GM23338 (cell line): ENCODE measurements around the gene IL36RN. TPM values are rescaled to one million over a fixed set of nuclear protein-coding genes. Genes with fewer than 3 reads are reported as not detected.

Experiments
- ATAC-seq: fragments of 200-7000 bp; cut with Tn5 transposase; 3 replicates; pipeline ENCODE4 v1.9.1; 2020
- DNase-seq: peaks from one replicate; pipeline ENCODE4 v3.0.0-alpha.2; 2015; ENCODE audit warnings: low spot score
- H2AFZ ChIP-seq: fragments of 200-600 bp; sonication (generic); 2 replicates; pipeline ENCODE4 v1.8.0; 2016; ENCODE audit warnings: antibody characterized with exemption, mild to moderate bottlenecking, moderate library complexity
- H3F3A ChIP-seq: fragments of 200-600 bp; sonication (generic); replicated peaks from 2 replicates; pipeline ENCODE4 v1.8.0; 2017; ENCODE audit warnings: antibody characterized with exemption, mixed run types, low read depth
- H3K27ac ChIP-seq: fragments of 200-600 bp; sonication (generic); 2 replicates; pipeline ENCODE4 v1.6.1; 2016; ENCODE audit warnings: low read depth
- H3K27me3 ChIP-seq: fragments of 200-600 bp; sonication (generic); 2 replicates; pipeline ENCODE4 v1.8.0; 2016; ENCODE audit warnings: mild to moderate bottlenecking, mixed run types, moderate library complexity; ENCODE audit not compliant: insufficient read depth
- H3K36me3 ChIP-seq: fragments of 200-600 bp; sonication (generic); 2 replicates; pipeline ENCODE4 v1.8.0; 2016; ENCODE audit warnings: mild to moderate bottlenecking; ENCODE audit not compliant: insufficient read depth
- H3K4me1 ChIP-seq: fragments of 200-600 bp; sonication (generic); 2 replicates; pipeline ENCODE4 v1.8.0; 2016; ENCODE audit warnings: mild to moderate bottlenecking, moderate library complexity; ENCODE audit not compliant: insufficient read depth
- H3K4me2 ChIP-seq: fragments of 200-600 bp; sonication (generic); 2 replicates; pipeline ENCODE4 v1.7.1; 2017; ENCODE audit warnings: mixed run types
- H3K4me3 ChIP-seq: fragments of 200-600 bp; sonication (generic); 2 replicates; pipeline ENCODE4 v1.6.1; 2016; ENCODE audit warnings: mixed run types
- H3K79me2 ChIP-seq: fragments of 200-600 bp; sonication (generic); replicated peaks from 2 replicates; pipeline ENCODE4 v1.8.0; 2017; ENCODE audit warnings: mild to moderate bottlenecking; ENCODE audit not compliant: insufficient read depth
- H3K9me2 ChIP-seq: fragments of 200-600 bp; sonication (generic); 2 replicates; pipeline ENCODE4 v1.8.0; 2017; ENCODE audit not compliant: insufficient read depth
- H4K20me1 ChIP-seq: fragments of 200-600 bp; sonication (generic); replicated peaks from 2 replicates; pipeline ENCODE4 v1.8.0; 2017; ENCODE audit warnings: mild to moderate bottlenecking; ENCODE audit not compliant: insufficient read depth
- H3K27ac Mint-ChIP-seq: 2 replicates; pipeline ENCODE4 v1.8.0; 2020; ENCODE audit warnings: inconsistent platforms, mild to moderate bottlenecking, moderate library complexity, mixed read lengths
- H3K27me3 Mint-ChIP-seq: 3 replicates; pipeline ENCODE4 v1.8.0; 2022; ENCODE audit warnings: low read depth, mild to moderate bottlenecking, moderate library complexity, mixed read lengths, inconsistent platforms; ENCODE audit not compliant: insufficient read depth, poor library complexity
- H3K36me3 Mint-ChIP-seq: 3 replicates; pipeline ENCODE4 v1.8.0; 2021; ENCODE audit warnings: low read depth, mild to moderate bottlenecking, inconsistent platforms, moderate library complexity, mixed read lengths
- H3K4me1 Mint-ChIP-seq: 3 replicates; pipeline ENCODE4 v1.8.0; 2020; ENCODE audit warnings: mild to moderate bottlenecking, inconsistent platforms, mixed read lengths
- H3K4me3 Mint-ChIP-seq: 3 replicates; pipeline ENCODE4 v1.8.0; 2021; ENCODE audit warnings: moderate library complexity, mild to moderate bottlenecking, inconsistent platforms, mixed read lengths
- H3K9me3 Mint-ChIP-seq: 3 replicates; pipeline ENCODE4 v1.8.0; 2020; ENCODE audit warnings: moderate library complexity, mild to moderate bottlenecking, inconsistent platforms, mixed read lengths
- CREB1 ChIP-seq: fragments of 250-450 bp; sonication (Bioruptor Pico); IDR thresholded peaks from 2 replicates; pipeline ENCODE4 v1.5.0; 2020; ENCODE audit warnings: low read depth, mild to moderate bottlenecking, moderate library complexity
- ETS1 ChIP-seq: IDR thresholded peaks from 2 replicates; pipeline ENCODE4 v1.6.1; 2016; ENCODE audit warnings: antibody characterized with exemption
- EZH2 ChIP-seq: fragments of 200-600 bp; sonication (generic); IDR thresholded peaks from one replicate; pipeline ENCODE4 v1.8.0; 2017; ENCODE audit warnings: antibody characterized with exemption, mild to moderate bottlenecking, low read depth; ENCODE audit not compliant: unreplicated experiment
- EZH2phosphoT487 ChIP-seq: fragments of 200-600 bp; sonication (generic); IDR thresholded peaks from one replicate; pipeline ENCODE4 v1.8.1; 2018; ENCODE audit warnings: antibody characterized with exemption; ENCODE audit not compliant: unreplicated experiment
- JUNB ChIP-seq: IDR thresholded peaks from one replicate; pipeline ENCODE4 v1.6.1; 2016; ENCODE audit warnings: antibody characterized with exemption; ENCODE audit not compliant: unreplicated experiment
- NANOG ChIP-seq: IDR thresholded peaks from 2 replicates; pipeline ENCODE4 v1.6.1; 2016; ENCODE audit warnings: antibody characterized with exemption, borderline replicate concordance
- POLR2AphosphoS5 ChIP-seq: IDR thresholded peaks from 2 replicates; pipeline ENCODE4 v1.6.1; 2016; ENCODE audit warnings: antibody characterized with exemption, low read depth
- STAT1 ChIP-seq: IDR thresholded peaks from one replicate; pipeline ENCODE4 v1.6.1; 2016; ENCODE audit warnings: antibody characterized with exemption; ENCODE audit not compliant: unreplicated experiment
- ZNF114 ChIP-seq: fragments of 250-450 bp; sonication (Bioruptor Pico); IDR thresholded peaks from 2 replicates; pipeline ENCODE4 v1.5.0; 2020; ENCODE audit warnings: mild to moderate bottlenecking, moderate library complexity
- ZNF331 ChIP-seq: fragments of 250-450 bp; sonication (Bioruptor Pico); IDR thresholded peaks from 2 replicates; pipeline ENCODE4 v1.5.0; 2020; ENCODE audit warnings: low read depth, mild to moderate bottlenecking, moderate library complexity
- ZNF462 ChIP-seq: fragments of 250-450 bp; sonication (Bioruptor Pico); IDR thresholded peaks from 2 replicates; pipeline ENCODE4 v1.5.0; 2020; ENCODE audit warnings: mild to moderate bottlenecking, moderate library complexity
- polyA plus RNA-seq: library from polyadenylated mRNA; unstranded; fragments of >200 nt; fragmentation: Nextera tagmentation; extraction: Ambion mirVana; gene quantifications from 2 replicates; pipeline ENCODE4 v1.2.1, GENCODE V29; 2016
- total RNA-seq: library from RNA; depleted of rRNA; stranded (reverse); fragments of >200 nt; shearing (Covaris generic); gene quantifications from 2 replicates; pipeline ENCODE4 v1.2.3, GENCODE V29; 2014
- TF ChIP-seq, protein P1 (sequence below), 2 experiments: fragments of 200-600 bp in 1 of 2; sonication (generic) in 1 of 2; conservative IDR thresholded peaks; 2 replicates each; pipeline versions ENCODE4 v1.5.1 to v1.6.1; 2016 to 2017; ENCODE audit warnings: antibody characterized with exemption in 2 of 2, low read depth in 2 of 2, mild to moderate bottlenecking in 2 of 2, moderate library complexity in 1 of 2
- TF ChIP-seq, protein P2 (sequence below): IDR thresholded peaks from one replicate; pipeline ENCODE4 v1.6.1; 2018; ENCODE audit warnings: antibody characterized with exemption; ENCODE audit not compliant: unreplicated experiment

The IL36RN gene
- total and polyA plus RNA-seq, 2 experiments from 2014 or later, result not detected

- no peak overlapping the region for H2AFZ ChIP-seq
- peaks cover 8% of the 10 kb centered on the region for H3K4me1 ChIP-seq
- H3K27ac ChIP-seq, result no peak overlapping the region
- H3K36me3 Mint-ChIP-seq, result no peaks in the 10 kb centered on the region; the same call in 2 of the 3 replicates
- H3F3A ChIP-seq, result no peaks in the 10 kb centered on the region
- H3K9me3 Mint-ChIP-seq, result no peaks in the 10 kb centered on the region
- H3K36me3 ChIP-seq, result no peaks in the 10 kb centered on the region
- TF ChIP-seq ZNF331 (CRISPR knock-in tag) (no peak), ZNF462 (CRISPR knock-in tag) (no peak), POLR2AphosphoS5 (no peak), NANOG (no peak), STAT1 (no peak), JUNB (no peak), EZH2phosphoT487 (no peak), EZH2 (no peak), ZNF114 (CRISPR knock-in tag) (no peak), ETS1 (no peak), CREB1 (no peak)
- TF ChIP-seq, protein P1, sequence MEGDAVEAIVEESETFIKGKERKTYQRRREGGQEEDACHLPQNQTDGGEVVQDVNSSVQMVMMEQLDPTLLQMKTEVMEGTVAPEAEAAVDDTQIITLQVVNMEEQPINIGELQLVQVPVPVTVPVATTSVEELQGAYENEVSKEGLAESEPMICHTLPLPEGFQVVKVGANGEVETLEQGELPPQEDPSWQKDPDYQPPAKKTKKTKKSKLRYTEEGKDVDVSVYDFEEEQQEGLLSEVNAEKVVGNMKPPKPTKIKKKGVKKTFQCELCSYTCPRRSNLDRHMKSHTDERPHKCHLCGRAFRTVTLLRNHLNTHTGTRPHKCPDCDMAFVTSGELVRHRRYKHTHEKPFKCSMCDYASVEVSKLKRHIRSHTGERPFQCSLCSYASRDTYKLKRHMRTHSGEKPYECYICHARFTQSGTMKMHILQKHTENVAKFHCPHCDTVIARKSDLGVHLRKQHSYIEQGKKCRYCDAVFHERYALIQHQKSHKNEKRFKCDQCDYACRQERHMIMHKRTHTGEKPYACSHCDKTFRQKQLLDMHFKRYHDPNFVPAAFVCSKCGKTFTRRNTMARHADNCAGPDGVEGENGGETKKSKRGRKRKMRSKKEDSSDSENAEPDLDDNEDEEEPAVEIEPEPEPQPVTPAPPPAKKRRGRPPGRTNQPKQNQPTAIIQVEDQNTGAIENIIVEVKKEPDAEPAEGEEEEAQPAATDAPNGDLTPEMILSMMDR (conservative IDR thresholded peaks at IDR 0.05; ENCODE audit: low read depth in 2 of 2), result no peak
- TF ChIP-seq, protein P2, sequence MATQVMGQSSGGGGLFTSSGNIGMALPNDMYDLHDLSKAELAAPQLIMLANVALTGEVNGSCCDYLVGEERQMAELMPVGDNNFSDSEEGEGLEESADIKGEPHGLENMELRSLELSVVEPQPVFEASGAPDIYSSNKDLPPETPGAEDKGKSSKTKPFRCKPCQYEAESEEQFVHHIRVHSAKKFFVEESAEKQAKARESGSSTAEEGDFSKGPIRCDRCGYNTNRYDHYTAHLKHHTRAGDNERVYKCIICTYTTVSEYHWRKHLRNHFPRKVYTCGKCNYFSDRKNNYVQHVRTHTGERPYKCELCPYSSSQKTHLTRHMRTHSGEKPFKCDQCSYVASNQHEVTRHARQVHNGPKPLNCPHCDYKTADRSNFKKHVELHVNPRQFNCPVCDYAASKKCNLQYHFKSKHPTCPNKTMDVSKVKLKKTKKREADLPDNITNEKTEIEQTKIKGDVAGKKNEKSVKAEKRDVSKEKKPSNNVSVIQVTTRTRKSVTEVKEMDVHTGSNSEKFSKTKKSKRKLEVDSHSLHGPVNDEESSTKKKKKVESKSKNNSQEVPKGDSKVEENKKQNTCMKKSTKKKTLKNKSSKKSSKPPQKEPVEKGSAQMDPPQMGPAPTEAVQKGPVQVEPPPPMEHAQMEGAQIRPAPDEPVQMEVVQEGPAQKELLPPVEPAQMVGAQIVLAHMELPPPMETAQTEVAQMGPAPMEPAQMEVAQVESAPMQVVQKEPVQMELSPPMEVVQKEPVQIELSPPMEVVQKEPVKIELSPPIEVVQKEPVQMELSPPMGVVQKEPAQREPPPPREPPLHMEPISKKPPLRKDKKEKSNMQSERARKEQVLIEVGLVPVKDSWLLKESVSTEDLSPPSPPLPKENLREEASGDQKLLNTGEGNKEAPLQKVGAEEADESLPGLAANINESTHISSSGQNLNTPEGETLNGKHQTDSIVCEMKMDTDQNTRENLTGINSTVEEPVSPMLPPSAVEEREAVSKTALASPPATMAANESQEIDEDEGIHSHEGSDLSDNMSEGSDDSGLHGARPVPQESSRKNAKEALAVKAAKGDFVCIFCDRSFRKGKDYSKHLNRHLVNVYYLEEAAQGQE, result no peak
- H3K27ac Mint-ChIP-seq, result no peak overlapping the region
- H3K4me3 ChIP-seq, result no peak overlapping the region
- peaks cover 4% of the 10 kb centered on the region; the same call in 2 of the 3 replicates for H3K4me1 Mint-ChIP-seq
- peaks cover 8% of the 10 kb centered on the region for H3K27me3 Mint-ChIP-seq
- no peak for DNase-seq
- H3K9me2 ChIP-seq, result no peaks in the 10 kb centered on the region
- no peaks in the 10 kb centered on the region for H4K20me1 ChIP-seq
- H3K4me3 Mint-ChIP-seq, result no peak overlapping the region
- no peaks in the 10 kb centered on the region for H3K79me2 ChIP-seq
- no peak overlapping the region for H3K4me2 ChIP-seq
- H3K27me3 ChIP-seq, result no peaks in the 10 kb centered on the region
- ATAC-seq, result no peak
Measured at GRCh38 chr2:113075600-113075999, 16.6 kb downstream of the IL36RN start.
